ENCODE data around the gene FGF8. TPM values are rescaled to one million over a fixed set of nuclear protein-coding genes. Genes with fewer than 3 reads are reported as not detected.
A peak's percentile ranks its signal among the peaks of the same experiment; 100 is the strongest.

Gene FGF8
- total and polyA plus RNA-seq, 9 donors, result 0.18 to 1.9 (median 0.49) TPM; not detected in 1

DNA sequence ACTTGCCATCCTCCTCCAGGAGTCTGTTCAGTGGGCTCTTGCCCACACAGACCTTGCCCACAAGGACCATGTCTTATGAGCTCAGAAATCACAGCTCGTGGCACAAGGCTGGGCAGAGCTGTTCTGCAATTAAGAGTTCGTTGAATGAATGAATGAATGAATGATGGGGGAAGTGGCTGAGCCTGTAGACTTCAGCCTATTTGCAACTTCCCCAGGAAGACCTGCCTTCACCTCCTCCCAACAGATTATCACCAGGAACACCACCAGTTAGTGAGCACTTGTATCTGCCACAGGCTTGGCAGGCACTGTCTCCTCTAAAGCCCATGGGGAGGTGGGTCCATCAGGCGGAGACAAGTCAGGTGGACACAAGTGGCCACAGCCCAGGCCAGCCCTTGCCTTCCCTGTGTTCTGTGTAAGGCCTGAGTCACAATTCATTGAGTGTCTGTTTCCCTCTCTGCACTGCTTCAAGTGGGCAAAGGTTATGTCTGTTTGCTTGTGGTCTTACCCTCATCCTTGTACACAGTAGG, 1.8 kb upstream of the FGF8 start:
- Histone ChIP-seq H3K4me1 (ENCODE audit: control insufficient read depth, insufficient read depth, low read length) (peaks cover 59% of the 10 kb centered on the region), H3K36me3 (ENCODE audit: control insufficient read depth, insufficient read depth, low read length) (no peaks in the 10 kb centered on the region), H3K27me3 (ENCODE audit: control insufficient read depth, insufficient read depth, low read length) (peaks cover 74% of the 10 kb centered on the region), H3K4me3 (ENCODE audit: low read length) (no peak overlapping the region), H3K27ac (ENCODE audit: low read length) (no peak overlapping the region), H3K9me3 (replicated peaks; ENCODE audit: control insufficient read depth, low read depth, low read length) (no peaks in the 10 kb centered on the region)
- DNase-seq, result no peak
- 60% methylated on average over 1 of the region's 3 CpGs for WGBS (ENCODE audit: insufficient coverage)

DNA sequence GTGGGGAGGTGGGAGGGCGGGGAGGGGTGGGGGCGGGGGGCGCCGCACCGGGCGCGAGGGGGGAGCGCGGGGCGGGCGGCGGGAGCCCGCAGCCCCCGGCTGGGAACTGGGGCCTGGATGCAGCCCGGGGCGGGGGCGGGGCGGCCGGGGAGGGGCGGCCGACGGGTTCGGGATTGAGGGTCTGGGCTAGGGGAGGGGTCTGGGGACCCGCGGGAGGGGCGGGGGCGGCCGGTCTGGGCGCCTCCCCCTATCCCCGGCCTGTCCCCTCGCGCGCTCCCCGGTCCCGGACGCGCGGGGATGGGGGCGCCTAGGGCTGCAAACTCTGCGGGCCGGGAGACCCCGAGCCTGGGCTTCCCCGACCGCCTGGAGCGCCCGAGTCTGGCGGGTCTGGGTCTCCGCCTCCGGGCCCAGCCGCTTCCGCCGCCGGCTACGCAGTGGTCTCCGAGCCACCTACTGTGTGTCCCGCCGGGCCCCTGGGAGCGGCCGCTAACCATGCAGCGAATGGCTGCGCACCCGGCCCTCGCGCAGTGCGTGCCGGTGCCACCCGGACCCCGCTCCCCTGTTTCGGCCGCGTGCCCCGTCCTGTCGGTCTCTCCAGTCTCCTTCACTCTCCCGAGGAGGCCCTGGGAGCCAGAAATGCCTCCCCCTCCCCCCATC, 375 bp upstream of the FGF8 start:
- Histone ChIP-seq H3K4me3 (ENCODE audit: low read length) (no peak overlapping the region), H3K27ac (ENCODE audit: low read length) (no peak overlapping the region), H3K27me3 (ENCODE audit: control insufficient read depth, insufficient read depth, low read length) (peaks cover 87% of the 10 kb centered on the region), H3K9me3 (replicated peaks; ENCODE audit: control insufficient read depth, low read depth, low read length) (no peaks in the 10 kb centered on the region), H3K36me3 (ENCODE audit: control insufficient read depth, insufficient read depth, low read length) (no peaks in the 10 kb centered on the region), H3K4me1 (ENCODE audit: control insufficient read depth, insufficient read depth, low read length) (peaks cover 48% of the 10 kb centered on the region)
- WGBS (ENCODE audit: insufficient coverage), result 1% methylated on average over 54 of the region's 74 CpGs
- no peak for DNase-seq

DNA sequence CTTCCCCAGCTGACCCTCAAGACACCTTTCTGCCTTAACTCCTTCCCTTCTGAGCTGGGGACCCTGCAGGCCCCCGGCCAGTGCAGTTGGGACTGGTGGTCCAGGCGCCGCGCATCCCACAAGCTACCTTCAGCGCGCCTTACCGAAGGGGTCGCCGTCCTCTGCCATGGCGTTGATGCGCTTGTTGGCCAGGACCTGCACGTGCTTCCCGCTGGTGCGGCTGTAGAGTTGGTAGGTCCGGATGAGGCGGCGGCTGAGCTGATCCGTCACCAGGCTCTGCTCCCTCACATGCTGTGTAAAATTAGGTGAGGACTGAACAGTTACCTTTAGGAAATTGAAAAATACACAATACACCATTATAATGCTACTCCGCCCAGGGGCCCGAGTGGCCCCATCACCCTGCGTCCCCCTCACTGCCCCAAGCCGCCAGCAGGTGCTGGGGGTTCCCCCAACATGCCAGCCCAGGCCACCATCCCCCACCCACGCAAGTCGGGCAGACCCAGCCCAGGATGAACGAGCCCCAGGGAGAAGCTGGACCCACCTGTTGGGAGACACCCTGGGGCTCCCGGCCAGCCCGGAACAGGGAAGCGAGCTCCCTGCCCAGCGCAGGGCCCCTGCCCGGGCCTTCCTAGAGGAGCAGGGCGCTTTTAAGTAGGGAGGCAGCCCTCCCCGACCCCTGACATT, 1.2 kb downstream of the FGF8 start:
- H3K9me3 ChIP-seq (replicated peaks; ENCODE audit: control insufficient read depth, low read depth, low read length), result no peaks in the 10 kb centered on the region
- no peak for DNase-seq
- H3K4me3 ChIP-seq (ENCODE audit: low read length), result no peak overlapping the region
- H3K36me3 ChIP-seq (ENCODE audit: control insufficient read depth, insufficient read depth, low read length), result no peaks in the 10 kb centered on the region
- 9% methylated on average over 11 of the region's 32 CpGs for WGBS (ENCODE audit: insufficient coverage)
- no peak overlapping the region for H3K27ac ChIP-seq (ENCODE audit: low read length)
- peaks cover 38% of the 10 kb centered on the region for H3K4me1 ChIP-seq (ENCODE audit: control insufficient read depth, insufficient read depth, low read length)
- H3K27me3 ChIP-seq (ENCODE audit: control insufficient read depth, insufficient read depth, low read length), result peaks cover 90% of the 10 kb centered on the region

DNA sequence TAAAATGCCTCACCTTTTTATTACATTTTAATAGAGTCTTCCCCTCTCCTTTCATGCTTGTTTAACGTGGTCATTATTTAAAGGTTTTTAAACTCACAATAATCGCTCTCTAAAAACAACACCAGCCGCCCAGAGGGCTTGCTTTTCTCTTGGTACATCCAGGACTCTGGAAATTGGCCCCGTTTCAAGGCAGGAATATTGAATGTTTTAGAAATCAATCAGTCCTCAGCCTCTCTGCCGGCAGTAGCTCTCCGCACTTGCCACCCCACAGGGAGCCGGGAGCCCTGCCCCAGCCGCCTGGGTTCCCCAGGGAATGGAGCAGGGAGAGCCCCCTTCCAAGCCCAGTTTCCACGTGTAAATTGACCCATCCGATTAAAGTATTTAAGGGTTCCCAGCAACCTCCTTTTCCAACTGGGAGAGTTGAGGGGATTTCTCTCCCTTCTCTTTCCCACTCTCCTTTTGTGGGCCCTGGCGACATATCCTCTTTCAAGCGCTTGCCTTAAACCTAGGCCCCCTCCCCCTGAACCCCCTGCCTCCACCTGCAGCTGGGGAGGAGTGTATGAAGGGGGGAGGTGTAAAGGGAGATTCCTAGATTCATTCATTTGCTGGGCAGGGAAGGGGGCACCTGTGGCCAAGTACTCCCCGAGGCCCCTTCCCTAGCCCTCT, 1.9 kb downstream of the FGF8 start:
- no peaks in the 10 kb centered on the region for H3K9me3 ChIP-seq (replicated peaks; ENCODE audit: control insufficient read depth, low read depth, low read length)
- H3K36me3 ChIP-seq (ENCODE audit: control insufficient read depth, insufficient read depth, low read length), result no peaks in the 10 kb centered on the region
- H3K27ac ChIP-seq (ENCODE audit: low read length), result no peak overlapping the region
- no peak overlapping the region for H3K4me3 ChIP-seq (ENCODE audit: low read length)
- H3K27me3 ChIP-seq (ENCODE audit: control insufficient read depth, insufficient read depth, low read length), result peaks cover 90% of the 10 kb centered on the region
- WGBS (ENCODE audit: insufficient coverage), result 13% methylated on average over 4 of the region's 13 CpGs
- peaks cover 32% of the 10 kb centered on the region for H3K4me1 ChIP-seq (ENCODE audit: control insufficient read depth, insufficient read depth, low read length)
- DNase-seq, result peak; percentile 56

DNA sequence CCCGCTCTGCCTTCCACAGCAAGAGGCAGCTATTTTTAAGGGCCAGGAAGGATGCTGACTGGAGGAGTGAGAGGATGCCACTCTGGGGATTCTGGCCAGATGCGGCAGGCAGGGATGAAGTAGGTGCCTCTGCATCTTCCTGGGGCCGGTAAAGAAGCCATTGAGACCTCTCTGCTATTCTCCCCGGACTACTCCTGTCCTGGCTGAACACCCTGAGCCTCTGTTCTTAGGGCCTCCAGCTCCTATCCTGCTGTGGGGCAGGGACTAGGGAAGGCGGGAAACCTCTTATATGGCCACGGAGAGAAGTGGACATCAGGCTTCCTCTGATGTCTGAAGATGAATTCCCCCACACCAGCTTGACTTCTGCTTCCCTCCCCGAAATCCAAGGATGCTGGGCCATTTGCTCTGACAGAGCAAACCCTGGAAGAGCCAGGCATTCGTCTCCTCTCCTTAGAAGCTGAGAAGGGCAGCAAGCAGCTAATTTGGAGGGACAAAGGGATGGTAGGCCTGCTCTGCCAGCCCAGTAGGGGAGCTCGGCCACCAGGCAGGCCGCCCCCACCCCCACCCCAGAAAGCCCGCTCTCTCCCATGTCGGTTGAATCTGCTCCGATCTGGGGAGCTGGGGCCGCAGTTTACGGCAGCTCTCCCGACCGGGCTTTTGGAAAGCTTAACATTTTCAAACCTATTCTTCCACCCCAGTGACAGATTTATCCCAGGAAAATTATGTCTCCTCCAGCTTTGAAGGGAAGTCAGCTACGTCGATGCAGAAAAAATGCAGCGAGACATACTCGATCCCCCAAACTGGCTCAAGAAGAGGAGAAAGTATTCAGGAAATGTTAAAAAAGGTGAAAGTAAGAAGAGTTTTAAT, 2.8 kb downstream of the FGF8 start:
- Histone ChIP-seq H3K27me3 (ENCODE audit: control insufficient read depth, insufficient read depth, low read length) (peaks cover 90% of the 10 kb centered on the region), H3K36me3 (ENCODE audit: control insufficient read depth, insufficient read depth, low read length) (no peaks in the 10 kb centered on the region), H3K4me3 (ENCODE audit: low read length) (no peak overlapping the region), H3K27ac (ENCODE audit: low read length) (no peak overlapping the region), H3K9me3 (replicated peaks; ENCODE audit: control insufficient read depth, low read depth, low read length) (no peaks in the 10 kb centered on the region), H3K4me1 (ENCODE audit: control insufficient read depth, insufficient read depth, low read length) (peaks cover 25% of the 10 kb centered on the region)
- 13% methylated on average over 10 of the region's 21 CpGs for WGBS (ENCODE audit: insufficient coverage)
- peak; percentile 59 for DNase-seq

DNA sequence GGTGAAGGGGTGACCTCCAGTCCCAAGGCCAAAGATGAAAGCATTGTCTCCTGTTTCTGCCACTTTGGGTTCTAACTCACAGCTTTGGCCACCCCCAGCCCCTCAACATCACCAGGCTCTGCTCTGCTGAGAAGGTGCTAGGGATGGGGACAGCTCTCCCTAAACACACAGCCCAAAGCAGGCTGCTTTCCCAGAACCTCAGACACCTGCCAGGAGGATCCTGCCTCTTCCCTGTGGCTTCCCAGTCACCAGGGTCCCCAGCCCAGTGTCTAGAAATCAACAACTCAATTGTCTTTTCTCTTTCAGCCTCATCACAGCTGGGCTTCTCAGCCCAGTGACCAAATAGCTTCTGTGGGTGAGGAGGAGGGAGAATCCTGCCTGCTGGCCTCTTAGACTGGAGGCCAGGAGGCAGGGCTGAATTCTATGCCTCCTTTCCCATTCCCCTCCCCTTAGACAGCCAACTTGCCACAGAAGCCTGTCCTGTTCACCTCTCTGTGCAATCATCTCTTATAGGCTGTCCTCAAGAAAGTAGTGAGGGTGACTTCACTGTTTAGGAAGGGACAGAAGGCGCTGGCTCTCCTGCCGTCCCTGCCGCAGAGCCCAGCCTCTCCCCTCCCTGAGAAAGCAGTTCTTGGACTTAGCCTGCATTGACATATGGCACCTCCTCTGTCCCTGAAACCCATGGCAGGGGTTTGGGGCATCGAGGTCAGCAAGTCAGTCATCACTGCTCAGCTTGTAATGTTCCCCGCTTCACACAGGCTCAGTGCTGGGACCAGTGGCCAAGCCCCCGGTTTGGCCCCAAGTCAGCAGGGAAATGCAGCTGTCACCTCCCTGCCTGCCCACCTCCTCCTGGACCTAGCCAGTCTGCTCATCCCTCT, 3.7 kb downstream of the FGF8 start:
- 60% methylated on average over 6 of the region's 6 CpGs for WGBS (ENCODE audit: insufficient coverage)
- Histone ChIP-seq H3K27ac (ENCODE audit: low read length) (no peak overlapping the region), H3K9me3 (replicated peaks; ENCODE audit: control insufficient read depth, low read depth, low read length) (no peaks in the 10 kb centered on the region), H3K36me3 (ENCODE audit: control insufficient read depth, insufficient read depth, low read length) (no peaks in the 10 kb centered on the region), H3K4me3 (ENCODE audit: low read length) (no peak overlapping the region), H3K4me1 (ENCODE audit: control insufficient read depth, insufficient read depth, low read length) (peaks cover 25% of the 10 kb centered on the region), H3K27me3 (ENCODE audit: control insufficient read depth, insufficient read depth, low read length) (peaks cover 90% of the 10 kb centered on the region)
- no peak for DNase-seq

DNA sequence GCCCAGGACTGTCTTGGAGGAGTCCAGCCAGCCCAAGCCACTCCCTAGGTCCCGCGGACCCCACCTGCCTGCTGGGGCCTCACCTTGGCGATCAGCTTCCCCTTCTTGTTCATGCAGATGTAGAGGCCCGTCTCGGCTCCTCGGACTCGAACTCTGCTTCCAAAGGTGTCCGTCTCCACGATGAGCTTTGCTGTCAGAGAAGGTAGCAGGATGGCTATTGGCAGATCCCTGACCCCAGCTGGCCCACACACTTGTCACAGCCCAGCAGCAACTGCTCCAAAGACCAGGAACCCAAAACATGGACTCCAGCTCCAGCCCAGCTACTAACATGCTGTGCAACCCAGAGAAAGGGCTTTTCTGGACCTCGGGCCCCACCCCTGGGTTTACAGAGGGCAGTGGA, 4.5 kb downstream of the FGF8 start:
- no peaks in the 10 kb centered on the region for H3K36me3 ChIP-seq (ENCODE audit: control insufficient read depth, insufficient read depth, low read length)
- H3K9me3 ChIP-seq (replicated peaks; ENCODE audit: control insufficient read depth, low read depth, low read length), result no peaks in the 10 kb centered on the region
- H3K4me3 ChIP-seq (ENCODE audit: low read length), result no peak overlapping the region
- WGBS (ENCODE audit: insufficient coverage), result 83% methylated on average over 5 of the region's 10 CpGs
- no peak for DNase-seq
- H3K4me1 ChIP-seq (ENCODE audit: control insufficient read depth, insufficient read depth, low read length), result peaks cover 23% of the 10 kb centered on the region
- peaks cover 86% of the 10 kb centered on the region for H3K27me3 ChIP-seq (ENCODE audit: control insufficient read depth, insufficient read depth, low read length)
- no peak overlapping the region for H3K27ac ChIP-seq (ENCODE audit: low read length)

DNA sequence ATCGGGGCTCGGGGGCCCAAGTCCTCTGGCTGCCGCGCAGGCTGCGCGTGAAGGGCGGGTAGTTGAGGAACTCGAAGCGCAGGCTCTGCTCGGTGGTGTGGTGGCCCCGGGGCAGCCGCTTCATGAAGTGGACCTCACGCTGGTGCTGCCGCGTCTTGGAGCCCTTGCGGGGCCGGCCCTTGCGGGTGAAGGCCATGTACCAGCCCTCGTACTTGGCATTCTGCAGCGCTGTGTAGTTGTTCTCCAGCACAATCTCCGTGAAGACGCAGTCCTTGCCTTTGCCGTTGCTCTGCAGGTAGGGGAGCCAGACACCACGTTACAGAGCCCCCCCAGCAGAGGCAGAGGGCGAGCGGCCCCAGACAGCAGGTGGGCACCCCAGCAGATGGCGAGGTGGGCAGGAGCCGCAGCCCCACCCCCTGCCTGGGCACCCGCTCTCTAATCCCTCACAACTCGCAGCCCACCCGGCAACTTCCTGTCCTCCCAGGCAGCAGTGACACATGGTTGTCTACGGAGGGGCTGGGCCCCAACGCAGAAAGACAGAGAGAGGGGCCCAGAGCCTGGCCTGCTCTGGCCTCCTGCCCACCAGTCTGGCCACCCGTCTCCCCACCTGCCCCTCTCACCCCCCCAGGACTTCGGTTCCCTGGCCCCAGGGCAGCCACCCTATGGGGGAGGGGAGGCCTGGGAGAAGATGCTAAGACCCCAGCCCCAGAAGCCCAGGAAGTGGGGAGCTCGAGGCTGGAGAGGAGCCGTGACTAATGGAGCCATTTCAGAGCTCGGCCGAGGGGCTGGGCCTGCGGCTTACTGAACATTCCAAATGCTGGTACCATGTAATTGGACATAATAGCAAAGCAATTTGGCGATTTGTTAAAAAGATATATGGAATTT, 5.3 kb downstream of the FGF8 start:
- Histone ChIP-seq H3K9me3 (replicated peaks; ENCODE audit: control insufficient read depth, low read depth, low read length) (no peaks in the 10 kb centered on the region), H3K27ac (ENCODE audit: low read length) (no peak overlapping the region), H3K4me1 (ENCODE audit: control insufficient read depth, insufficient read depth, low read length) (peaks cover 22% of the 10 kb centered on the region), H3K36me3 (ENCODE audit: control insufficient read depth, insufficient read depth, low read length) (no peaks in the 10 kb centered on the region), H3K27me3 (ENCODE audit: control insufficient read depth, insufficient read depth, low read length) (peaks cover 88% of the 10 kb centered on the region), H3K4me3 (ENCODE audit: low read length) (no peak overlapping the region)
- DNase-seq, result no peak
- 81% methylated on average over 28 of the region's 41 CpGs for WGBS (ENCODE audit: insufficient coverage)
